H1 (cell line): ENCODE data around the gene RTKN.

ENCODE experiments used
- CEBPB ChIP-seq: IDR thresholded peaks from 2 replicates; pipeline ENCODE4 v1.6.1; 2012; ENCODE audit warnings: low read depth, low read length
- CHD1 ChIP-seq: IDR thresholded peaks from 2 replicates; pipeline ENCODE4 v1.6.1; 2012; ENCODE audit warnings: low read depth, low read length, improper control_type of control experiment
- CREB1 ChIP-seq: IDR thresholded peaks from 2 replicates; pipeline ENCODE4 v1.6.1; 2012; ENCODE audit warnings: inconsistent platforms
- KDM5A ChIP-seq: fragments of 200-600 bp; IDR thresholded peaks from 2 replicates; pipeline ENCODE4 v1.7.1; 2012; ENCODE audit warnings: mild to moderate bottlenecking, low read length, inconsistent platforms, mixed read lengths
- NANOG ChIP-seq: IDR thresholded peaks from 2 replicates; pipeline ENCODE4 v1.6.1; 2011; ENCODE audit warnings: low read length, low read depth, mild to moderate bottlenecking, inconsistent platforms; ENCODE audit not compliant: insufficient read depth, poor library complexity, severe bottlenecking
- POLR2A ChIP-seq, 2 experiments: IDR thresholded peaks; 1 replicate in 1 of 2; 2 replicates in 1 of 2; pipeline ENCODE4 v1.6.1; 2011; ENCODE audit warnings: low read depth in 2 of 2, low read length in 2 of 2, mild to moderate bottlenecking in 2 of 2; ENCODE audit errors: control extremely low read depth in 1 of 2
- SP1 ChIP-seq: IDR thresholded peaks from 2 replicates; pipeline ENCODE4 v1.6.1; 2011; ENCODE audit warnings: low read depth, low read length
- TF ChIP-seq, protein P1 (sequence below), 3 experiments: IDR thresholded peaks; 1 replicate in 2 of 3; 2 replicates in 1 of 3; pipeline versions ENCODE4 v1.5.1 to v1.6.1; 2011; ENCODE audit warnings: low read length in 3 of 3, mild to moderate bottlenecking in 3 of 3, inconsistent platforms in 2 of 3, low read depth in 1 of 3, moderate library complexity in 1 of 3; ENCODE audit not compliant: insufficient read depth in 1 of 3; ENCODE audit errors: control extremely low read depth in 1 of 3
- TF ChIP-seq, protein P2 (sequence below): IDR thresholded peaks from 2 replicates; pipeline ENCODE4 v1.6.1; 2011; ENCODE audit warnings: low read length, improper control_type of control experiment

DNA sequence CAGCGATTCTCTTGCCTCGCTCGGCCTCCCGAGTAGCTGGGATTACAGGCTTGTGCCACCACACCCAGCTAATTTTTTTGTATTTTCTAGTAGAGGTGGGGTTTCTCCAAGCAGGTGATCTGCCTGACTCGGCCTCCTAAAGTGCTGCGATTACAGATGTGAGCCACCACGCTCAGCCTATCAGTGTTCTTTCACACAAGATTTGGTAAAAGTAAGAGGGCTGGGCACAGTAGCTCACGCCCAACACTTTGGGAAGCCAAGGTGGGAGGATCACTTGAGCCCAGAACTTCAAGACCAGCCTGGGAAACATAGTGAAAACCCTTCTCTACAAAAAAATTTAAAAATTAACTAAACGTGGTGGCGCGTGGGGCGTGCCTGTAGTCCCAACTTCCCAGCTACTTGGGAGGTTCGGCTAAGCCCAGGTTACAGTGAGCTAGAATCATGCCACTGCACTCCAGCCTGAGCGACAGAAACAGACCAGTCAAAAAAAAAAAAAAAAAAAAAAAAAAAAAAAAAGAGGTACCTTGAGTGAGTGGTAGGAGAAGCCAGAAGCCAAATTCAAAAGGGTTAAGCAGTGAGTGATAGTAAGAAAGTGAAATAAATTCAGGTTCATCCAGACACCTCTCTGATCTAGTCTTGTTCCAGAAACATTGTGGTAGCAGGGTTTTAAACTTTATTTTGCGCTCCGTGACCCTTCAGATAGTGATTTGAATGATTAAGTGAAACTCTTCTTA lies 29.8 kb upstream of the RTKN start:
- TF ChIP-seq SP1 (no peak), POLR2A (IDR thresholded peaks at IDR 0.05; ENCODE audit: control extremely low read depth in 1 of 2, low read depth in 2 of 2, low read length in 2 of 2) (no peak), CREB1 (no peak), KDM5A (no peak), CEBPB (no peak), NANOG (no peak), CHD1 (no peak)
- TF ChIP-seq, protein P1, sequence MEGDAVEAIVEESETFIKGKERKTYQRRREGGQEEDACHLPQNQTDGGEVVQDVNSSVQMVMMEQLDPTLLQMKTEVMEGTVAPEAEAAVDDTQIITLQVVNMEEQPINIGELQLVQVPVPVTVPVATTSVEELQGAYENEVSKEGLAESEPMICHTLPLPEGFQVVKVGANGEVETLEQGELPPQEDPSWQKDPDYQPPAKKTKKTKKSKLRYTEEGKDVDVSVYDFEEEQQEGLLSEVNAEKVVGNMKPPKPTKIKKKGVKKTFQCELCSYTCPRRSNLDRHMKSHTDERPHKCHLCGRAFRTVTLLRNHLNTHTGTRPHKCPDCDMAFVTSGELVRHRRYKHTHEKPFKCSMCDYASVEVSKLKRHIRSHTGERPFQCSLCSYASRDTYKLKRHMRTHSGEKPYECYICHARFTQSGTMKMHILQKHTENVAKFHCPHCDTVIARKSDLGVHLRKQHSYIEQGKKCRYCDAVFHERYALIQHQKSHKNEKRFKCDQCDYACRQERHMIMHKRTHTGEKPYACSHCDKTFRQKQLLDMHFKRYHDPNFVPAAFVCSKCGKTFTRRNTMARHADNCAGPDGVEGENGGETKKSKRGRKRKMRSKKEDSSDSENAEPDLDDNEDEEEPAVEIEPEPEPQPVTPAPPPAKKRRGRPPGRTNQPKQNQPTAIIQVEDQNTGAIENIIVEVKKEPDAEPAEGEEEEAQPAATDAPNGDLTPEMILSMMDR (IDR thresholded peaks at IDR 0.05; ENCODE audit: control extremely low read depth in 1 of 3, insufficient read depth in 1 of 3, low read depth in 1 of 3, low read length in 3 of 3) = no peak
- TF ChIP-seq, protein P2, sequence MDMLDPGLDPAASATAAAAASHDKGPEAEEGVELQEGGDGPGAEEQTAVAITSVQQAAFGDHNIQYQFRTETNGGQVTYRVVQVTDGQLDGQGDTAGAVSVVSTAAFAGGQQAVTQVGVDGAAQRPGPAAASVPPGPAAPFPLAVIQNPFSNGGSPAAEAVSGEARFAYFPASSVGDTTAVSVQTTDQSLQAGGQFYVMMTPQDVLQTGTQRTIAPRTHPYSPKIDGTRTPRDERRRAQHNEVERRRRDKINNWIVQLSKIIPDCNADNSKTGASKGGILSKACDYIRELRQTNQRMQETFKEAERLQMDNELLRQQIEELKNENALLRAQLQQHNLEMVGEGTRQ = no peak
